SJCRH30 (cell line): ENCODE results near the gene SLC6A2. TPM values are rescaled to one million over a fixed set of nuclear protein-coding genes. Genes with fewer than 3 reads are reported as not detected.

Experiments used
- DNase-seq, 2 experiments: peaks; one replicate each; pipeline ENCODE4 v3.0.0-alpha.2; 2015 to 2020
- H3K27ac ChIP-seq: fragments of 250-450 bp; sonication (Bioruptor Pico); 2 replicates; pipeline ENCODE4 v1.5.1; 2020; ENCODE audit warnings: mild to moderate bottlenecking, moderate library complexity
- H3K27me3 ChIP-seq: fragments of 250-450 bp; sonication (Bioruptor Pico); 2 replicates; pipeline ENCODE4 v1.5.1; 2020; ENCODE audit warnings: mild to moderate bottlenecking, moderate library complexity
- H3K36me3 ChIP-seq: fragments of 250-450 bp; sonication (Bioruptor Pico); 2 replicates; pipeline ENCODE4 v1.5.1; 2020; ENCODE audit warnings: mild to moderate bottlenecking, moderate library complexity
- H3K4me1 ChIP-seq: fragments of 250-450 bp; sonication (Bioruptor Pico); 2 replicates; pipeline ENCODE4 v1.5.1; 2020; ENCODE audit warnings: mild to moderate bottlenecking, moderate library complexity
- H3K4me3 ChIP-seq: fragments of 250-450 bp; sonication (Bioruptor Pico); 2 replicates; pipeline ENCODE4 v1.5.1; 2020; ENCODE audit warnings: mild to moderate bottlenecking, moderate library complexity
- H3K9me3 ChIP-seq: fragments of 250-450 bp; sonication (Bioruptor Pico); replicated peaks from 2 replicates; pipeline ENCODE4 v1.5.1; 2020; ENCODE audit warnings: mild to moderate bottlenecking, moderate library complexity
- total RNA-seq: library from RNA; depleted of rRNA; stranded (reverse); fragments of >200 nt; shearing (Covaris generic); gene quantifications from 2 replicates; pipeline ENCODE4 v1.2.3, GENCODE V29; 2014

The SLC6A2 gene
- total RNA-seq, 1 experiment from 2014 or later, result not detected

- Histone ChIP-seq H3K27ac (no peak overlapping the region), H3K27me3 (peaks cover 32% of the 10 kb centered on the region), H3K36me3 (no peaks in the 10 kb centered on the region), H3K4me3 (no peak overlapping the region), H3K9me3 (no peaks in the 10 kb centered on the region), H3K4me1 (no peaks in the 10 kb centered on the region)
- no peak for DNase-seq
Measured at GRCh38 chr16:55638256-55638655, 17.5 kb upstream of the SLC6A2 start.

- H3K9me3 ChIP-seq, result no peaks in the 10 kb centered on the region
- no peak for DNase-seq
- no peaks in the 10 kb centered on the region for H3K36me3 ChIP-seq
- no peak overlapping the region for H3K27ac ChIP-seq
- H3K27me3 ChIP-seq, result peaks cover 32% of the 10 kb centered on the region
- H3K4me3 ChIP-seq, result no peak overlapping the region
- H3K4me1 ChIP-seq, result no peaks in the 10 kb centered on the region
Measured at GRCh38 chr16:55640701-55641327, 15.0 kb upstream of the SLC6A2 start.

- Histone ChIP-seq H3K27me3 (peaks cover 32% of the 10 kb centered on the region), H3K4me1 (no peaks in the 10 kb centered on the region), H3K4me3 (no peak overlapping the region), H3K9me3 (no peaks in the 10 kb centered on the region), H3K27ac (no peak overlapping the region), H3K36me3 (no peaks in the 10 kb centered on the region)
- DNase-seq, result no peak
Measured at GRCh38 chr16:55641430-55642056, 14.2 kb upstream of the SLC6A2 start.

- Histone ChIP-seq H3K4me1 (no peaks in the 10 kb centered on the region), H3K27ac (no peak overlapping the region), H3K27me3 (peaks cover 27% of the 10 kb centered on the region), H3K36me3 (no peaks in the 10 kb centered on the region), H3K9me3 (no peaks in the 10 kb centered on the region), H3K4me3 (no peak overlapping the region)
- DNase-seq, result no peak
Measured at GRCh38 chr16:55642611-55643010, 13.2 kb upstream of the SLC6A2 start.

DNA sequence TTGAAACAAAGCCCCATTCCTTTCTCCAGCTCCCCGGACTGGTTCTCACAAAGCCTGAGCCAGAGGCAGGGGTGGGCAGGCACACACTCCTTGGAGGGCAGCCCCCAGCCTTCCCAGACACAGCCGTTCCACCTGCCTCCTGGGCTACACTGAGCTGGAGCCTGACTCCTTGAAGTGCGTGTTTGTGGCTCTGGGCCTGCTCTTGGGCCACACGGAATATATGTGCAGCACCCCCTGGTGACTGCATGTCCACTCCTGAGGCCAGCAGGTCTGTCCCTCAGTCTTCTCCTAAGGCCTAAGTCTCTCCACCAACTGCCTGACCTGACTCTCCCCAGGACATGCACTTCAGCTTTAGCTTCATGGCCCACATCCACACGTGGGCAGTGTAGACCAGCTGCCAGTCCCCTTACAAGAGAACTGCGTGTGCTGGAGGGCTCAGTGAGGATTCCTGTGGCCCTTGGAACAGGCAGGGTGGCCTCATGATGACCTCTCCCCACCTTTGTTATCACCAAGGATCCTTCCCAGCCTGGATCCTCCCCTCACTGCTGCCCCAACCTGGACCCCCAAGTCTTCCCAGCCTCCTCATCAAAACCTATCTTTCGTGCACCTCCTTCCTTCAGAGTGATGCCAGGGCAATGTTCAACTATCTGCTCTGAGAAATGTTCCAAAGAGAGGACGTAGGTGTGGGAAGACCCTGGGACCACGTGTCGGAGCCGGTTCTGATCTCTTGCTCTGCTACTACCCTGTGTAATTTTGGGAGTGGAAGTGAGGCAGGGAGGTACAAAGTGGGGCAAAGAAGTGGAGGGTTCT lies 12.4 kb upstream of the SLC6A2 start:
- peaks cover 19% of the 10 kb centered on the region for H3K27me3 ChIP-seq

DNA sequence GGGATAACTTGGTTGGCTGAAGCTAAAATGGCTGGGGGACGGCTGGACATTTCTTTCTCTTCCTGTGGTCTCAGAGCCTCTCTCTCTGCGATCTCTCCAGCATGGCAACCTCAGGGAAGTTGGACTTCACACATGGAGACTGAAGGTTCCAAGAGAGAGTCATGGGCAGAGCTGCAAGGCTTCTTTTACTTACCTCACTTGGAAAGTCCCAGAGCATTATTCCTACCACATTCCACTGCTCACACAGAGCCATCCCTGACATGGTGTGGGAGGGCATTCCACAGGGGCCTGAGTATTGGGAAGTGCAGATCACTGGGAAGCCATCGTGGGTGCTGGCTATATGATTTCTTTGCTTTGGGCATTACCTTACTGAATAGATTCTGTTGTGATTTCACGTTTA lies 9.8 kb upstream of the SLC6A2 start:
- H3K27me3 ChIP-seq, result peaks cover 5% of the 10 kb centered on the region; the same call in 1 of the 2 replicates
- no peak for DNase-seq
- H3K27ac ChIP-seq, result no peak overlapping the region

More for the DNA sequence above, 12.4 kb upstream of the SLC6A2 start:
- Histone ChIP-seq H3K36me3 (no peaks in the 10 kb centered on the region), H3K4me3 (no peak overlapping the region), H3K4me1 (no peaks in the 10 kb centered on the region), H3K27ac (no peak overlapping the region), H3K9me3 (no peaks in the 10 kb centered on the region)
- peak in 1 of 2 experiments; percentile 34 for DNase-seq

DNA sequence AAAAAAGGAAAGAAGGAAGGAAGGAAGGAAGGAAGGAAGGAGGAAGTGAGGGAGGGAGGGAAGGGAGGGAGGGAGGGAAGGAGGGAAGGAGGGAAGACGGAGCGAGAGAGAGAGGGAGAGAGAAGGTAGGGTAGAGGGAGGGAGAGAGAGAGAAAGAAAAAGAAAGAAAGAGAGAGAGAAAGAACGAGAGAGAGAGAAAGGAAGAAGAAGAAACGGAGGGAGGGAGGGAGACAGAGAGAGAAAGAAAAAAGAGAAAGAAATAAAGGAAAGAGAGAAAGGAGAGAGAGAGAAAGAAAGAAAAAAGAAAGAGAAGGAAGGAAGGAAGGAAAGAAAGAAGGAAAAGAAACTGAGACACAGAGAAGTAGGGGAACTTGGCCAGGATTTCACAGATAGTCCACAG lies 8.4 kb upstream of the SLC6A2 start:
- H3K27me3 ChIP-seq, result no peaks in the 10 kb centered on the region; the same call in 1 of the 2 replicates

More for the DNA sequence above, 9.8 kb upstream of the SLC6A2 start:
- no peaks in the 10 kb centered on the region for H3K36me3 ChIP-seq
- no peaks in the 10 kb centered on the region for H3K9me3 ChIP-seq
- H3K4me3 ChIP-seq, result no peak overlapping the region
- H3K4me1 ChIP-seq, result no peaks in the 10 kb centered on the region

GRCh38 chr16:55647798-55648197 lies 8.0 kb upstream of the SLC6A2 start:
- H3K36me3 ChIP-seq, result no peaks in the 10 kb centered on the region
- H3K4me3 ChIP-seq, result no peak overlapping the region
- no peaks in the 10 kb centered on the region for H3K9me3 ChIP-seq
- H3K27me3 ChIP-seq, result no peaks in the 10 kb centered on the region; the same call in 1 of the 2 replicates
- DNase-seq, result no peak
- no peak overlapping the region for H3K27ac ChIP-seq
- no peaks in the 10 kb centered on the region for H3K4me1 ChIP-seq

More for the DNA sequence above, 8.4 kb upstream of the SLC6A2 start:
- Histone ChIP-seq H3K4me3 (no peak overlapping the region), H3K4me1 (no peaks in the 10 kb centered on the region), H3K9me3 (no peaks in the 10 kb centered on the region), H3K27ac (no peak overlapping the region), H3K36me3 (no peaks in the 10 kb centered on the region)
- no peak for DNase-seq

DNA sequence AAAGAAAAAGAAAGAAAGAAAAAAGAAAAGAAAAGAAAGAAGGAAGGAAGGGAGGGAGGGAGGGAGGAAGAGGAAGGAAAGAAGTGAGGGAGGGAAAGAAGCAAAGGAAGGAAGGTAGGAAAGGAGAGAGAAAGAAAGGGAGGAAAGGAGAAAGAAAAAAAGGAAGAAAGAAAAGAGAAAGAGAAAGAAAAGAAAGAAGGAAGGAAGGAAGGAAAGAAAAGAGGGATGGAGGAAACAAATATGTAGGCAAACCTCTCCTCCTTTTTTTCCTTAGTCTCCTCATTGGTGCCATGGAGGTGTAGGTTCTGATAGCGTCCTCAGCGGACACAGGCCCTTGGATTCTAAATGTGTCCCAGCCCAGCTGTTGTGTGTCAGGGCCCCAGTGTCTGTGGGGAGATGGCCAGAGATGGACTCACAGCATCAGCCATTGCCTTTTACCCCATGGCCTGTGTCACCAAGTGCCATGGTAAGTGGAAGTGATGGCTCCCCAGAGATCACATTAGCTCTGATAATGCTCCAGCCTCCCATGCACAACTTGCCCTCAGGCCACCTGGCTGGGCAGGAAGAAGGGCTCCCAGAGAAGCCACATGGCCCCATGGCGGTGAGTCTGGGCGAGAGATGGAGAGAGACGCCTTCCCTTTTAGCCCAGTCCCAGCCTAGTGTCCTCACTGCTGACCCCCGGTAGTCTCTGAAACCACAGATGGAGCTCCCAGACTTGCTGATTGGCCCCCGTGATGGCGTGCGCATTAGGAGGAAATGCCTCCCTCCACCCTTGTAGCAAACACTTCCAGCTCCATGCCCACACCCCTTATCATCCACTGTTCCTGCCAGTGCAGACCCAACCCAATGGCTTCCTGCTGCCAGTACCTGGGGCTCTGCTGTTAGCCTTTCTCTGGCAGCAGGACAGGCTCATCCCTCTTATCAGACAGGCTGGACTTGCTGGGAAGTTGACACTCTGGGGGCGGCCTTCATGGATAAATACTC lies 3.7 kb upstream of the SLC6A2 start:
- no peak overlapping the region for H3K27ac ChIP-seq
- H3K36me3 ChIP-seq, result no peaks in the 10 kb centered on the region
- no peaks in the 10 kb centered on the region for H3K4me1 ChIP-seq
- H3K4me3 ChIP-seq, result no peak overlapping the region
- no peak for DNase-seq
- no peaks in the 10 kb centered on the region for H3K9me3 ChIP-seq
- H3K27me3 ChIP-seq, result no peaks in the 10 kb centered on the region

DNA sequence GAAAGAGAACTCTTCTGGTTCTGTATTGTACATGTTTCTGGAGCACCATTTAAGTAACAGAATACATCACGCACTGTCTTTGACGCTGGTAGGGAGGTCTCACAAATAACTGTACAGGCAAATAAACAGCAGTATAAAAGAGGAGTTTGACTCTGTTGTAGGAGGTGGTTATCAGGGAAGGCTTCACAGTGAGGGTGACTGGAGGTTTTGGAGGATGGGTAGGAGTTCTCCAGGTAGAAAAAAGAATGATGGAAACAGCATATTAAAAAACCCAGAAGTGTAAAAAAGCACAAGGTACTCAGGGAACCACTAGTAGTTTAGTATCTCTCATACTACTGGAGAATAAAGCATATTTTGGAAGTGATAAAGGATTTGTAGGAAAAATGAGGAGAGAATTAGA lies 2.7 kb upstream of the SLC6A2 start:
- H3K4me3 ChIP-seq, result no peak overlapping the region
- no peaks in the 10 kb centered on the region for H3K9me3 ChIP-seq
- H3K36me3 ChIP-seq, result no peaks in the 10 kb centered on the region
- H3K27ac ChIP-seq, result no peak overlapping the region
- no peaks in the 10 kb centered on the region for H3K27me3 ChIP-seq
- no peak for DNase-seq
- no peaks in the 10 kb centered on the region for H3K4me1 ChIP-seq

DNA sequence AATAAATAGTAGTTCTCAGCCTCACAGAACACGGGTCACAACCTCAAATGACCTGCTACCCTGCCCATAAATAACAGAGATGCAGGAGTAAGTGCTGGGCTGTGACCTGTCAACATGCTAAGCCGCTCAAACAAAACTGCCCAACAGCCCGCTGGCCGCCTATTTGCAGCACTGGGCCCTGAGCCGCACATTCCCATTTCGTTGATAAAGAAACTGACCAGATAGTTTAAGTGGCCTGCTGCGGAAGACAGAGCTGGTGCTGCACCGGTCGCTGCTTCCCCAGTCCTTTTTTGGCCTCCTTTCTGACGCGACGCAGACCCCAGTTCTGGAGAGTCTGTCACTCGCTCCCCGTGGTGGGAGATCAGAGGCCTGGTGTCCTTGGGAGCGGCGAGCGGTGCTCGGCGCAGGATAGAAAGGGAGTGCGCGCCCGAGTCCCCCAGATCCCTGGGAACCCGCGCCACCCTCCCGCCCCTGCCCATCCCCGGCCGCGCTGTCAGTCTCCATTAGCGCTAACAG lies 349 bp upstream of the SLC6A2 start:
- H3K36me3 ChIP-seq, result no peaks in the 10 kb centered on the region
- no peaks in the 10 kb centered on the region for H3K9me3 ChIP-seq
- no peak for DNase-seq
- no peak overlapping the region for H3K4me3 ChIP-seq
- no peaks in the 10 kb centered on the region for H3K4me1 ChIP-seq
- H3K27ac ChIP-seq, result no peak overlapping the region
- H3K27me3 ChIP-seq, result peaks cover 16% of the 10 kb centered on the region

GRCh38 chr16:55656691-55657092 lies 904 bp downstream of the SLC6A2 start:
- Histone ChIP-seq H3K4me3 (no peak overlapping the region), H3K27ac (no peak overlapping the region), H3K36me3 (no peaks in the 10 kb centered on the region), H3K27me3 (peaks cover 18% of the 10 kb centered on the region), H3K9me3 (no peaks in the 10 kb centered on the region), H3K4me1 (no peaks in the 10 kb centered on the region)
- DNase-seq, result no peak

GRCh38 chr16:55657616-55658015 lies 1.8 kb downstream of the SLC6A2 start:
- H3K4me3 ChIP-seq, result no peak overlapping the region
- peaks cover 5% of the 10 kb centered on the region for H3K4me1 ChIP-seq
- H3K27me3 ChIP-seq, result peaks cover 18% of the 10 kb centered on the region
- no peaks in the 10 kb centered on the region for H3K9me3 ChIP-seq
- H3K36me3 ChIP-seq, result no peaks in the 10 kb centered on the region
- DNase-seq, result no peak
- H3K27ac ChIP-seq, result no peak overlapping the region

GRCh38 chr16:55658898-55659420 lies 3.2 kb downstream of the SLC6A2 start:
- Histone ChIP-seq H3K4me1 (peaks cover 5% of the 10 kb centered on the region), H3K36me3 (no peaks in the 10 kb centered on the region), H3K9me3 (no peaks in the 10 kb centered on the region), H3K27ac (no peak overlapping the region), H3K27me3 (peaks cover 18% of the 10 kb centered on the region), H3K4me3 (no peak overlapping the region)
- DNase-seq, result no peak
